IMR-90 (cell line): ENCODE data around the gene BAZ2B. TPM values are rescaled to one million over a fixed set of nuclear protein-coding genes. Genes with fewer than 3 reads are reported as not detected.

ENCODE experiments used
- ATAC-seq: fragments of 200-7000 bp; cut with Tn5 transposase; 2 replicates; pipeline ENCODE4 v1.9.1; 2020; ENCODE audit warnings: low read depth, mild to moderate bottlenecking, moderate library complexity
- BruUV-seq: library from RNA; stranded (reverse); fragments of 400-500 nt; replicated peaks from 2 replicates; lab custom pipeline; 2021; lab: Mats Ljungman, UMichigan
- CTCF ChIA-PET: fragments of 300-600 bp; formaldehyde crosslinking; extraction: SDS; loops from one replicate; lab custom pipeline; 2021; ENCODE audit warnings: antibody characterized with exemption; lab: Yijun Ruan, JAX
- POLR2A ChIA-PET: fragments of 300-600 bp; sonication (Branson Sonifier 250); formaldehyde crosslinking; loops from one replicate; lab custom pipeline; 2022; ENCODE audit warnings: antibody characterized with exemption; ENCODE audit not compliant: unreplicated experiment; lab: Charles Lee
- DNase-seq: peaks from one replicate; pipeline ENCODE4 v3.0.0; 2013
- H2AFZ ChIP-seq: replicated peaks from 2 replicates; pipeline ENCODE3; 2013; ENCODE audit warnings: low read length, mild to moderate bottlenecking; ENCODE audit not compliant: poor library complexity
- H2AK5ac ChIP-seq: 2 replicates; pipeline ENCODE4 v1.6.1; 2013; ENCODE audit warnings: low read depth, low read length, inconsistent platforms
- H2AK9ac ChIP-seq: replicated peaks from 2 replicates; pipeline ENCODE3; 2013; ENCODE audit warnings: mild to moderate bottlenecking, low read depth, low read length, moderate library complexity; ENCODE audit not compliant: poor library complexity
- H2BK120ac ChIP-seq: 2 replicates; pipeline ENCODE4 v1.6.1; 2013; ENCODE audit warnings: low read depth, low read length, inconsistent platforms
- H2BK15ac ChIP-seq: 3 replicates; pipeline ENCODE4 v1.6.1; 2013; ENCODE audit warnings: low read depth, low read length, inconsistent platforms
- H2BK20ac ChIP-seq: 2 replicates; pipeline ENCODE4 v1.6.1; 2013; ENCODE audit warnings: low read depth, mild to moderate bottlenecking, inconsistent platforms, low read length, moderate library complexity
- H2BK5ac ChIP-seq: 2 replicates; pipeline ENCODE4 v1.6.1; 2013; ENCODE audit warnings: mild to moderate bottlenecking, low read depth, low read length, inconsistent platforms; ENCODE audit not compliant: poor library complexity, severe bottlenecking
- H3K14ac ChIP-seq: replicated peaks from 2 replicates; pipeline ENCODE4 v1.6.1; 2013; ENCODE audit warnings: low read depth, low read length, inconsistent platforms
- H3K18ac ChIP-seq: 2 replicates; pipeline ENCODE4 v1.6.1; 2013; ENCODE audit warnings: low read depth, low read length, control low read depth
- H3K23ac ChIP-seq: 2 replicates; pipeline ENCODE4 v1.6.1; 2013; ENCODE audit warnings: low read depth, low read length, inconsistent platforms
- H3K27ac ChIP-seq: 2 replicates; pipeline ENCODE4 v1.5.1; 2013; ENCODE audit warnings: mild to moderate bottlenecking, control low read depth, low read length; ENCODE audit not compliant: insufficient read depth
- H3K27me3 ChIP-seq: 2 replicates; pipeline ENCODE4 v1.6.1; 2013; ENCODE audit warnings: low read length; ENCODE audit not compliant: control insufficient read depth, insufficient read depth
- H3K36me3 ChIP-seq: 2 replicates; pipeline ENCODE4 v1.6.1; 2013; ENCODE audit warnings: low read length, mixed read lengths; ENCODE audit not compliant: control insufficient read depth, insufficient read depth
- H3K4ac ChIP-seq: 2 replicates; pipeline ENCODE4 v1.6.1; 2013; ENCODE audit warnings: low read depth, low read length, inconsistent platforms
- H3K4me1 ChIP-seq: 2 replicates; pipeline ENCODE4 v1.6.1; 2013; ENCODE audit warnings: low read length, mixed read lengths; ENCODE audit not compliant: control insufficient read depth, insufficient read depth
- H3K4me2 ChIP-seq: 2 replicates; pipeline ENCODE4 v1.6.1; 2013; ENCODE audit warnings: low read depth, mild to moderate bottlenecking, control low read depth, low read length, moderate library complexity
- H3K4me3 ChIP-seq: 2 replicates; pipeline ENCODE4 v1.5.1; 2013; ENCODE audit warnings: low read depth, mild to moderate bottlenecking, control low read depth, low read length, moderate library complexity; ENCODE audit not compliant: insufficient read depth
- H3K56ac ChIP-seq: 2 replicates; pipeline ENCODE4 v1.6.1; 2013; ENCODE audit warnings: low read length, inconsistent platforms; ENCODE audit not compliant: insufficient read depth; ENCODE audit errors: extremely low read depth
- H3K79me1 ChIP-seq, 2 experiments: 2 replicates each; pipeline ENCODE4 v1.6.1; 2013; ENCODE audit warnings: low read length in 2 of 2, inconsistent platforms in 1 of 2, low read depth in 1 of 2
- H3K9ac ChIP-seq: 2 replicates; pipeline ENCODE4 v1.6.1; 2013; ENCODE audit warnings: low read depth, low read length, control low read depth
- H3K9me1 ChIP-seq: 2 replicates; pipeline ENCODE4 v1.6.1; 2013; ENCODE audit warnings: low read length, inconsistent platforms; ENCODE audit not compliant: insufficient read depth
- H3K9me3 ChIP-seq: 2 replicates; pipeline ENCODE4 v1.6.1; 2013; ENCODE audit warnings: low read length; ENCODE audit not compliant: control insufficient read depth, insufficient read depth
- H4K20me1 ChIP-seq: 2 replicates; pipeline ENCODE4 v1.6.1; 2013; ENCODE audit warnings: low read length, inconsistent platforms; ENCODE audit not compliant: insufficient read depth
- H4K5ac ChIP-seq: 2 replicates; pipeline ENCODE4 v1.6.1; 2013; ENCODE audit warnings: mild to moderate bottlenecking, low read depth, low read length, control low read depth
- H4K8ac ChIP-seq, 2 experiments: 2 replicates each; pipeline ENCODE4 v1.6.1; 2013; ENCODE audit warnings: low read depth in 2 of 2, low read length in 2 of 2, control low read depth in 1 of 2, inconsistent platforms in 1 of 2
- H4K91ac ChIP-seq: 2 replicates; pipeline ENCODE4 v1.6.1; 2013; ENCODE audit warnings: low read depth, low read length, inconsistent platforms; ENCODE audit not compliant: insufficient read depth
- CEBPB ChIP-seq: IDR thresholded peaks from 2 replicates; pipeline ENCODE4 v1.6.1; 2012; ENCODE audit warnings: low read depth, low read length, improper control_type of control experiment
- CHD1 ChIP-seq: IDR thresholded peaks from 2 replicates; pipeline ENCODE4 v1.6.1; 2012; ENCODE audit warnings: low read depth, low read length, improper control_type of control experiment
- WGBS, 2 experiments: methylation state at CpG; one replicate each; pipeline versions ENCODE4 v1.1.5 to v1.1.7; 2013; ENCODE audit warnings: missing lambda C conversion rate in 2 of 2; ENCODE audit not compliant: insufficient read length in 1 of 2; ENCODE audit errors: extremely low coverage in 2 of 2; 5-methylcytosine and 5-hydroxymethylcytosine counted together
- dilution Hi-C: fragments of 300-500 bp; cut with HindIII; formaldehyde crosslinking; loops from one replicate; pipeline ENCODE4 v1.14.3; 2018; ENCODE audit warnings: low sequenced_read_pairs; ENCODE audit not compliant: unreplicated experiment
- in situ Hi-C: fragments of 300-500 bp; cut with MboI; formaldehyde crosslinking; loops from 3 replicates; pipeline ENCODE4 v1.14.3; 2019; ENCODE audit warnings: low sequenced_read_pairs, inconsistent platforms, mixed read lengths
- intact Hi-C: fragments of 100-400 bp; cut with micrococcal nuclease; formaldehyde crosslinking; loops from 2 replicates; pipeline ENCODE4 v1.10.0; 2022
- polyA plus RNA-seq, 3 experiments: library from polyadenylated mRNA; depleted of rRNA; stranded (reverse); fragments of >200 nt; gene quantifications; 2 replicates each; pipeline ENCODE4 v1.2.3, GENCODE V29; 2012; ENCODE audit warnings: low replicate concordance in 1 of 3
- total RNA-seq: library from RNA; depleted of rRNA; stranded (reverse); fragments of >200 nt; gene quantifications from 2 replicates; pipeline ENCODE4 v1.2.3, GENCODE V29; 2012

Gene BAZ2B
- total and polyA plus RNA-seq, 2 of the 4 experiments (the other 2 are of a cell fraction): 8.9 to 42.1 TPM

DNA sequence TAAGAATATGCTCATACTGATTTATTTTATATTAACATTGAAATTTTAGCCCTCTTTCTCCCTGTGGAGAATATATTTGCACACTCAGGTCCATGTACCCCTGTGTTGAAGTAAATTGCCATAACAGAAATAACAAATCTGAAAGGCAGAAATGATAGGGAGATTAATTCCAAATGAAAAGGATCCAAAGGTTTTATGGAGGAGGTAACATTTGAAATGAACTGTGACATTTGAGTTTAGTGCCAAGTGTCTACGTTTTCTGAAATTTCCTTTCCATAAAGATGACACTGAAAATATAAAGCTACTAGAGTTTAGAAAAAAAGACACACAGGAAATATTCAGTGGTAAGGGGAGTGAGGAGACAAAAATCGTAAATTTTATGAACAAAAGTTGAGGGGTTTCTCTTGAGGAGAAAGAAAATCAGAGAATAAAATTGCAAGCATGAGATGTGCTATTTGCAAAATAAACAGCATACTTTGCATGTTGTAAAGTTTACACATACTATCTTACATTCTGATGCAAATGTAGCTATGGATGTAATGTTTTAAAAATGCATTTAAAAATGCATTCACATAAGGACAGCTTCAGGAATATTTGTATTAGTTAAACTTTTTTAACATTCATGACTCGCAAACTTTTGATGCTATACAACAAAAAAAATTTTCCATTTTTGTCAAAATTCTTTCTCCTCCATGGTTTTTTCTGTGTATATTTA is 69.5 kb downstream of the BAZ2B start (continued):
- TF ChIP-seq CEBPB: no peak

DNA sequence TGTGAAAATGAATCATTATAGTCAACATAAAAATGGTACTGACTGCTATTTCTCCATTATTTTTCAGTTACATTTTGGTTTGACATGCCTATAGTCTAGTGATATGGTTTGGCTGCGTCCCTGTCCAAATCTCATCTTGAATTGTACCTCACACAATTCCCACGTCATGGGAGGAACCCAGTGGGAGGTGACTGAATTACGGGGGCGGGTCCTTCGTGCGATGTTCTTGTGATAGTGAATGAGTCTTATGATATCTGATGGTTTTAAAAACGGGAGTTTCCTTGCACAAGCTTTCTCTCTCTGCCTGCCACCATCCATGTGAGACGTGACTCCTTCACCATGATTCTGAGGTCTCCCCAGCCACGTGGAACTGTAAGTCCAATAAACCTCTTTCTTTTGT is 70.3 kb downstream of the BAZ2B start:
- H2BK120ac ChIP-seq: no peak overlapping the region
- H2BK5ac ChIP-seq: no peak overlapping the region
- H3K23ac ChIP-seq: no peak overlapping the region
- no peak overlapping the region for H2AK5ac ChIP-seq
- no peak for TF ChIP-seq CHD1
- WGBS, 2 experiments: no CpG with 5 or more reads among the region's 9 CpGs
- no peaks in the 10 kb centered on the region for H4K20me1 ChIP-seq
- intact Hi-C loops (loop anchor here (5.0 kb wide), 1 partner anchor 166 kb away; the partner anchor contains the start of gene MARCHF7), dilution Hi-C loops (no loop called here), in situ Hi-C loops (no loop called here)
- peaks cover 8% of the 10 kb centered on the region; the same call in 1 of the 2 replicates for H3K36me3 ChIP-seq
- H4K5ac ChIP-seq: no peak overlapping the region
- POLR2A ChIA-PET: no interaction called here
- ATAC-seq: no peak
- H3K4me1 ChIP-seq: peaks cover 2% of the 10 kb centered on the region; the same call in 1 of the 2 replicates
- H3K27ac ChIP-seq: no peak overlapping the region
- BruUV-seq: no TSS peak
- H3K4me3 ChIP-seq: no peak overlapping the region
- H3K18ac ChIP-seq: no peak overlapping the region
- peaks cover 0 to 5% of the 10 kb centered on the region in 2 experiments; a peak in 3 of 4 replicates for H3K79me1 ChIP-seq
- H4K91ac ChIP-seq: no peak overlapping the region
- H3K9me1 ChIP-seq: 0 out of 2 replicates have a peak, but pooled peaks cover 5% of the 10 kb centered on the region
- no peak overlapping the region for H2AFZ ChIP-seq
- CTCF ChIA-PET: no interaction called here
- H3K9ac ChIP-seq: no peak overlapping the region
- no peak for DNase-seq
- peaks cover 3% of the 10 kb centered on the region for H3K9me3 ChIP-seq
- no peak overlapping the region for H2BK15ac ChIP-seq
- no peak overlapping the region for H3K4me2 ChIP-seq
- no peak overlapping the region for H2BK20ac ChIP-seq
- no peak overlapping the region for H4K8ac ChIP-seq
- no peak overlapping the region for H3K14ac ChIP-seq
- H3K4ac ChIP-seq: no peak overlapping the region
- H3K27me3 ChIP-seq: no peaks in the 10 kb centered on the region
- H2AK9ac ChIP-seq: no peak overlapping the region
- no peak overlapping the region for H3K56ac ChIP-seq
